Inferior parietal cortex (tissue), 1 donor: ENCODE results near the gene POM121.
"Not testable (repeated sequence)": the region's sequence is repeated elsewhere in the genome, so short reads cannot be mapped to it uniquely, and the experiment has no call there.

ENCODE experiments used
- DNase-seq: peaks from one replicate; pipeline ENCODE4 v3.0.0-alpha.2; 2016; ENCODE audit errors: extremely low spot score

The POM121 gene

GRCh38 chr7:72995484-72995883 lies 70.6 kb downstream of the POM121 start:
- not testable (repeated sequence) for DNase-seq

DNA sequence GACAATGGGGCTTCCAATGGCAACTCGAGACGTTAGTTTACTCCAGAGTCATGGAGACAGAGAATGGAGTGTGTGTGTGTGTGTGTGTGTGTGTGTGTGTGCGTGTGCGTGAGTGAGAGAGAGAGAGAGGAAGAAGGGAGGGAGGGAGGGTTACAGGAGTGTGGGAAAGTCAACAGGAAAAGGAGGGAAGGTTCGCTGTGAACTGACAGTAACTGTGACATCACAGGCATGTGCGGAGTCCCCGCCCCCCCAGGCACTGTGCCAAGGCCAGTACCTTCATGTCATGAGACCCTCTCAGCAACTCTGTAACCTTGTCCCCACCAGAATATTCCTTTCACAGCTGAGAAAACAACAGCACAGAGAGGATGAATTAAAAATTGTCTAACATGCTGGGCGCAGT lies 72.6 kb downstream of the POM121 start:
- DNase-seq: not testable (repeated sequence)

DNA sequence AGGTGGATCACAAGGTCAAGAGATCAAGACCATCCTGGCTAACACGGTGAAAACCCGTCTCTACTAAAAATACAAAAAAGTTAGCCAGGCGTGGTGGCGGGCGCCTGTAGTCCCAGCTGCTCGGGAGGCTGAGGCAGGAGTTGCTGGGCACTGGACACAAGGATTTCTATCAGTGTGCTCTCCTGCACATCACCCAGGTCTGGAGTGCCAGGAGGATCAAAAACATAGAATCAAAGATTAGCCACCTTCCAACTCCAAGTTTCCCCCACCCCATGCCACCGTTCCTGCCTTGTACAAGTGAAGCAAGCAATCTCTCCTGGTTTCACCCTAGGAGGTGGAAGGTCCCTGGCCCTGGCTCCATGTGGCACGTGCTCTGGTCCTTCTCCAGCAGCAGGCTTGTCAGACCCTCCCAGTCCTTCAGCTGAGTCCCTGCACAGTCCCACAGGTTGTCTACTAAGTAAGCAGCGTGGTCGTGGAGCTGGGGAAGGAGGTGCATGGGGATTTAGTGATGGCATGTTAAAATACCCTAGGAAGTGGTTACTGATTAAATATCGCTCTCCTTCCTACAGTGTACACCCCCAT lies 73.1 kb downstream of the POM121 start:
- not testable (repeated sequence) for DNase-seq
